ENCODE measurements around the gene TNRC6B.
"Not testable (repeated sequence)": the region's sequence is repeated elsewhere in the genome, so short reads cannot be mapped to it uniquely, and the experiment has no call there.

The TNRC6B gene

DNA sequence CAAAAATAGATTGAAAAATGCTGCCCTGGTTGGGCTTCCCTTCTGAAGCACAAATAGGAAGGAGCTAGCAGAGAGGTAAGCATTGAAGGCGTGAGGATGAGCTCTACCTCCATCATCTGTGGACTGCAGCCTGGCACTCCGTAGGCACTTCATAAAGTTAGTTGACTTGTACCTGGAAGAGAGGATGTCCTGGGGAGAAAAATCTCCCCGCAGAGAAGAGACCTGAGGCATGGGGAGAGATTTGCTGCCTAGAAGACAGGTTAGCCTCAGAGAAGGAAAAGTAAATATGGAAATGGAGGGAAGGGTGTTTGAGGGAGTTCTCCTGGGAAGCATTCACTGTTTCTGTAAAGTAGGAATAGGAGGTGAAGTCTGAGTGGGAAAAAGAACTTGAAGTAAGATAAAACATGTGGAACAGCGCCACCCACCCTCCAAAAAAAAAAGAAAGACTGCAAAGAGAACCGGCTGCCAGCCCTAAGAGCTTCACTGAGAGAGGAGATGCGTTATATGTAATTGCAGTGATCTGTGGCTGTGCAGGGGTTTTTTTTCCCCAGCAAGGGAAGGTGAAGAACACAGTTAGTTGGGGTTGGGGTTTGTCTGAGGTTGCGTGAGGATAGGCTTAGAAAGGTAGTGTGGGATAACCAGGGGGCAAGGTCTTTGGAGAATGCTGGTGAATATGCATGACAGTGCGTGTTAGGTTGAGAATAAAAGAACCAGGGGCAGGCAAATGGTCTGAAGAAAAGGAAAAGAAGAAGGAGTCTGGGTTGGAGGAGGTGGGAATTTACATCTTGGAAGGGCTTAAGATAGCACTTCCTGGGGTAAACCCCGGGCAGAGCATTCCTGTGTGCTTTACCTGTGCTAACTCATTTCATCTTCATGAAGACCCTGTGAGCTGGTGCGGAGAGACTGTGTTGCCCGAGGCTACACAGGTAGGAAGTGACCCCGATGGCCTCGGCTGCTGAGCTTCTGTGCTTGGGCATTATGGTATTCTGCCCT, 16.0 kb downstream of the TNRC6B start:
- TF ChIP-seq, protein P1, sequence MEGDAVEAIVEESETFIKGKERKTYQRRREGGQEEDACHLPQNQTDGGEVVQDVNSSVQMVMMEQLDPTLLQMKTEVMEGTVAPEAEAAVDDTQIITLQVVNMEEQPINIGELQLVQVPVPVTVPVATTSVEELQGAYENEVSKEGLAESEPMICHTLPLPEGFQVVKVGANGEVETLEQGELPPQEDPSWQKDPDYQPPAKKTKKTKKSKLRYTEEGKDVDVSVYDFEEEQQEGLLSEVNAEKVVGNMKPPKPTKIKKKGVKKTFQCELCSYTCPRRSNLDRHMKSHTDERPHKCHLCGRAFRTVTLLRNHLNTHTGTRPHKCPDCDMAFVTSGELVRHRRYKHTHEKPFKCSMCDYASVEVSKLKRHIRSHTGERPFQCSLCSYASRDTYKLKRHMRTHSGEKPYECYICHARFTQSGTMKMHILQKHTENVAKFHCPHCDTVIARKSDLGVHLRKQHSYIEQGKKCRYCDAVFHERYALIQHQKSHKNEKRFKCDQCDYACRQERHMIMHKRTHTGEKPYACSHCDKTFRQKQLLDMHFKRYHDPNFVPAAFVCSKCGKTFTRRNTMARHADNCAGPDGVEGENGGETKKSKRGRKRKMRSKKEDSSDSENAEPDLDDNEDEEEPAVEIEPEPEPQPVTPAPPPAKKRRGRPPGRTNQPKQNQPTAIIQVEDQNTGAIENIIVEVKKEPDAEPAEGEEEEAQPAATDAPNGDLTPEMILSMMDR (IDR thresholded peaks at IDR 0.05; ENCODE audit: low read depth, low read length), result peak; percentile 15
- no peak for TF ChIP-seq MYC (IDR thresholded peaks at IDR 0.05; ENCODE audit: low read depth, low read length)
- no peak overlapping the region for H3K4me3 ChIP-seq (ENCODE audit: low read depth, low read length)
- no peak for DNase-seq (ENCODE audit: low read depth)

DNA sequence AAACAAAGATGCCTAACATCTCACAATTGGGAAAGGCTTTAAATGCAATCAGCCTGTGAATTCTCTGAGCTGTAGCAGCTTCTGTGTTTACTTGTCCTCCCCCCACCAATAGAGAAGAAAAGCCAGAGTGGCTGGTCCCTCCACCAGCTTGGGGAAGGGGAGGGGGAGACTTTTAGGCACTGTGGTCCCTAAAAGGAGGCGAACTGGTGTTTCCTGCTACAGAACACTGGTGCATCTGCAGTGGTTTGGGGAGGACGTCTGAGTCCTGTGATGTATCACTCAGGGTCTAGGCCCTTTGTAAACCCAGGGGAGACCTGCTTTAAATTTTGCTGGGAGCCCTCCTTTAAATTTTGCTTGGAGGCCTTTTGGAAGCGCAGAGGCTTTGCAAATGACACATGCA, 16.9 kb downstream of the TNRC6B start:
- no peak for DNase-seq (ENCODE audit: low read depth)
- TF ChIP-seq POLR2A (IDR thresholded peaks at IDR 0.05; ENCODE audit: extremely low read depth, insufficient read length), result no peak
- TF ChIP-seq, protein P1 (IDR thresholded peaks at IDR 0.05; ENCODE audit: low read depth, low read length), result no peak
- TF ChIP-seq, protein P2, sequence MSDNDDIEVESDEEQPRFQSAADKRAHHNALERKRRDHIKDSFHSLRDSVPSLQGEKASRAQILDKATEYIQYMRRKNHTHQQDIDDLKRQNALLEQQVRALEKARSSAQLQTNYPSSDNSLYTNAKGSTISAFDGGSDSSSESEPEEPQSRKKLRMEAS (IDR thresholded peaks at IDR 0.05; ENCODE audit: low read depth, low read length), result no peak
- no peak overlapping the region for H3K4me3 ChIP-seq (ENCODE audit: low read depth, low read length)

DNA sequence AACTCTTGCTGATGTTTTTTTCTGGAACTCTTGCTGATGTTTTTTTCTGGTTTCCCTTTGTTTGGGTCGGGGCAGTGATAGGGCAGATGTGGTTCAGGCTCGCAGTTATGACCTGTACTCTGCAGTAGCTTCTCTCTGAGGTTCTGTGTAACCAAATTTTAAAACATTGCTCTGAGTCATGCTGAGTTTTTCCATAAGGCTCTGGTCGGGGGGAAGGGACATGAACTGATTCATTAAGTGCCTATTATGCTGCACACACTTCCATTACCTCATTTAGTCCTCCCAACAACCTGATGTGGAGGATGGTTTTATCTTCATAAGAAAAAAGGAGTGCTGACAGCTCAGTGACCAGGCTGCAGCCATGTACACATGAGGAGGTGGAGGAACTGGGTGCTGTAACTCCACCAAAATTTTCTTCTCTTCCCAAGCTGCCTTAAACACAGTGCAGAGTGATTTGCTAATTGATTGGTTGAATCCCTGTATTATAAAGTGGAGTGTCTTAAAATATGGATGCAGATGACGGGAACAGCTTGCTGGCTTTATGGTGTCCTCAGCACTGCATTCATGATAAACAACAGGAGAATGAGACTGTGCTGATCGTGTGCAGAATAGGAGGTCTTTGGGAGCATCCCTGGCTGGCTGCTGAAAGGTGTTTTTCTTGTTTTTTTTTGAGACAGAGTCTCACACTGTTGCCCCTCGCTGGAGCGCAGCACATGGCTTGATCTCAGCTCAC, 19.1 kb downstream of the TNRC6B start:
- no peak for DNase-seq (ENCODE audit: low read depth)
- no peak for TF ChIP-seq MYC (IDR thresholded peaks at IDR 0.05; ENCODE audit: low read depth, low read length)
- TF ChIP-seq, protein P1 (IDR thresholded peaks at IDR 0.05; ENCODE audit: low read depth, low read length), result no peak
- TF ChIP-seq POLR2A (IDR thresholded peaks at IDR 0.05; ENCODE audit: extremely low read depth, insufficient read length), result no peak
- TF ChIP-seq, protein P2 (IDR thresholded peaks at IDR 0.05; ENCODE audit: low read depth, low read length), result no peak
- no peak overlapping the region for H3K4me3 ChIP-seq (ENCODE audit: low read depth, low read length)

DNA sequence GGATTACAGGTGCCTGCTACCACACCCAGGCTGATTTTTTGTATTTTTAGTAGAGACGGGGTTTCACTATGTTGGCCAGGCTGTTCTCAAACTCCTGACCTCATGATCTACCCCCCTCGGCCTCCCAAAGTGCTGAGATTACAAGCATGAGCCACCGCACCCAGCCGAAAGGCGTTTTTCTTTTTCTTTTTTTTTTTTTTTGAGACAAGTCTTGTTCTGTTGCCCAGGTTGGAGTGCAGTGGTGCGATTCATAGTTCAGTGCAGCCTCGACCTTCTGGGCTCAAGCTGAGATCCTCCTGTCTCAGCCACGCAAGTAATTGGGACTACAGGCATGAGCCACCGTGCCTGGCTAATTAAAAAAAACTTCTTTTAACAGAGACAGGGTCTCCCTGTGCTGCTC, 19.7 kb downstream of the TNRC6B start:
- H3K4me3 ChIP-seq (ENCODE audit: low read depth, low read length); DNase-seq (ENCODE audit: low read depth): not testable (repeated sequence)

DNA sequence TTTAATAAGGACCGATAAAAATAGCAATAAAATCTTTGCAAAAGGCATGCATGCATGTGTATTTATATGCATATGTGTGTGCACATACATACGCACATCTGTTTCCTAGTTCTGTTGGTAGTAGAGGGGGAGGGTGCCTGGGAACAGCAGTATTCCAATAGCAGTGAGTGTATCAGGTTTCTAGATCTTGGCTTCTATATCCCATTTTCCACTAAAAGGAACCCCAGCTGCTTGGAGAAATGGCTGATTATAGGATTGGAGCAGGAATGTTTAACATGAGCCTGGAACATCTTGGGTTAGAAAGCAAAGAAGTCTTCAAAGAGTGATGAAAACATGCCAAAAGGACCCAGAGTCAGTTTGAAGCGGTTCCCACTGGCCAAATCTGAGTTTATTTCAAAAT, 21.0 kb downstream of the TNRC6B start:
- TF ChIP-seq, protein P1 (IDR thresholded peaks at IDR 0.05; ENCODE audit: low read depth, low read length), result no peak
- TF ChIP-seq, protein P2 (IDR thresholded peaks at IDR 0.05; ENCODE audit: low read depth, low read length), result no peak
- TF ChIP-seq MYC (IDR thresholded peaks at IDR 0.05; ENCODE audit: low read depth, low read length) (no peak), POLR2A (IDR thresholded peaks at IDR 0.05; ENCODE audit: extremely low read depth, insufficient read length) (no peak)
- no peak overlapping the region for H3K4me3 ChIP-seq (ENCODE audit: low read depth, low read length)
- no peak for DNase-seq (ENCODE audit: low read depth)

DNA sequence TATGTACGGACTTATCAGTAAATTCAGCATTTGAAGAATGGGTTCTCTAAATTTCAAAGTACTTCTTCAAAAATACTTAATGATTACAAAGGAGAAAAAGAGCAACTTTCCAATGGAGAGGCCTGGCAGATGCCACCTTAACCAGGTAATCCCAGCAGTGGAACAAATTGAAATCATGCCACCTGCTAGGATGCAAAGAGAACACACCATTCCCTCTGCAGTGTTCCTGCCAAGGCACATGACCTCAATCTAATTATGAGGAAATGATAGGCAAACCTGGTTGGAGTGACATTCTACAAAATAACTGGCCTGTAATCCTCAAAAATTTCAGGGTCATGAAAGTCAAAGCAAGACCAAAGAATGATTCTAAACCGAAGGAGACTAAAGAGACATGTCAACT, 21.5 kb downstream of the TNRC6B start:
- DNase-seq (ENCODE audit: low read depth), result no peak
- TF ChIP-seq POLR2A (IDR thresholded peaks at IDR 0.05; ENCODE audit: extremely low read depth, insufficient read length) (no peak), MYC (IDR thresholded peaks at IDR 0.05; ENCODE audit: low read depth, low read length) (no peak)
- TF ChIP-seq, protein P1 (IDR thresholded peaks at IDR 0.05; ENCODE audit: low read depth, low read length), result no peak
- TF ChIP-seq, protein P2 (IDR thresholded peaks at IDR 0.05; ENCODE audit: low read depth, low read length), result no peak

More for the DNA sequence above, 21.5 kb downstream of the TNRC6B start:
- no peak overlapping the region for H3K4me3 ChIP-seq (ENCODE audit: low read depth, low read length)
